SU-DHL-6 (cell line): ENCODE results near the gene OLFM4.

Source experiments
- EZH2phosphoT487 ChIP-seq: fragments of 200-600 bp; sonication (generic), shearing (Covaris generic); conservative IDR thresholded peaks from 2 replicates; pipeline ENCODE4 v1.6.1; 2018; ENCODE audit warnings: mild to moderate bottlenecking, antibody characterized with exemption, low read length, moderate library complexity, mixed read lengths
- TF ChIP-seq, protein P1 (sequence below): fragments of 200-600 bp; sonication (generic); IDR thresholded peaks from one replicate; pipeline ENCODE4 v1.5.1; 2017; ENCODE audit warnings: antibody characterized with exemption, mild to moderate bottlenecking, low read length, moderate library complexity; ENCODE audit not compliant: insufficient read depth, poor library complexity, severe bottlenecking

GRCh38 chr13:53012707-53013106, 15.9 kb upstream of the OLFM4 start:
- TF ChIP-seq, protein P1, sequence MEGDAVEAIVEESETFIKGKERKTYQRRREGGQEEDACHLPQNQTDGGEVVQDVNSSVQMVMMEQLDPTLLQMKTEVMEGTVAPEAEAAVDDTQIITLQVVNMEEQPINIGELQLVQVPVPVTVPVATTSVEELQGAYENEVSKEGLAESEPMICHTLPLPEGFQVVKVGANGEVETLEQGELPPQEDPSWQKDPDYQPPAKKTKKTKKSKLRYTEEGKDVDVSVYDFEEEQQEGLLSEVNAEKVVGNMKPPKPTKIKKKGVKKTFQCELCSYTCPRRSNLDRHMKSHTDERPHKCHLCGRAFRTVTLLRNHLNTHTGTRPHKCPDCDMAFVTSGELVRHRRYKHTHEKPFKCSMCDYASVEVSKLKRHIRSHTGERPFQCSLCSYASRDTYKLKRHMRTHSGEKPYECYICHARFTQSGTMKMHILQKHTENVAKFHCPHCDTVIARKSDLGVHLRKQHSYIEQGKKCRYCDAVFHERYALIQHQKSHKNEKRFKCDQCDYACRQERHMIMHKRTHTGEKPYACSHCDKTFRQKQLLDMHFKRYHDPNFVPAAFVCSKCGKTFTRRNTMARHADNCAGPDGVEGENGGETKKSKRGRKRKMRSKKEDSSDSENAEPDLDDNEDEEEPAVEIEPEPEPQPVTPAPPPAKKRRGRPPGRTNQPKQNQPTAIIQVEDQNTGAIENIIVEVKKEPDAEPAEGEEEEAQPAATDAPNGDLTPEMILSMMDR: no peak
- TF ChIP-seq EZH2phosphoT487: no peak
